ENCODE measurements around the gene PPP2R1B. TPM values are rescaled to one million over a fixed set of nuclear protein-coding genes. Genes with fewer than 3 reads are reported as not detected.

Gene PPP2R1B
- total and polyA plus RNA-seq, 2 of the 8 experiments (the other 6 are each of a cell fraction or from before 2014, with no cell fraction given), result 25.8 to 87.0 TPM

DNA sequence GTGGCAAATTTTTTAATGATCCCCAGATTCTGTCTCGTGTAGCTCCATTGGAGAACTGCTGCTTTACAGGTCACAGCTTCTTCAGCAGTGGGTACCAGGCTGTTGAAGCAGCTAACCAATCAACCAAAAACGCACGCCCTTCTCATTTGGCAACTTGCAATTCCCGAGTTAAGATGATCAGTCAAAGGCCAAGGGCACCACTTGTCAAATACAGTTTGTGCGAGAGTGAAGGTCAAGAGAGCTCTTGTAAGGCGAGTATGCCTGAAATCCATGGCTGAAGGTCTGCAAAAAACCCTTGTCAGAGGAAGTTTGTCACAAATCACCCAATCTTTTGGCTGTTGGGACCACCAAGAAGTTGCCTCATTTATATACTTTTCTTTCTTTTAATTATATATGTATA, 12.9 kb upstream of the PPP2R1B start:
- no peak overlapping the region for H3K4ac ChIP-seq (replicated peaks; ENCODE audit: insufficient read length, low read depth, low read length)
- H2BK5ac ChIP-seq (ENCODE audit: low read depth, low read length), result no peak overlapping the region
- H3K18ac ChIP-seq (ENCODE audit: extremely low read depth, low read length), result no peak overlapping the region
- no peak overlapping the region for H2AK5ac ChIP-seq (ENCODE audit: low read depth, low read length)
- no peak overlapping the region for H4K8ac ChIP-seq (ENCODE audit: extremely low read depth, insufficient read depth, low read length)
- FAIRE-seq (no peak), DNase-seq (ENCODE audit: low read depth in 1 of 2, low spot score in 2 of 2) (no peak)
- H2BK20ac ChIP-seq (ENCODE audit: low read length), result no peak overlapping the region
- ChIA-PET POLR2A (ENCODE audit: partially characterized antibody) (interaction anchor here (0.9 to 1.8 kb wide), 2 partner anchors 12 to 18 kb away, joined by 3 to 6 read pairs; partner anchors contain the start of gene PPP2R1B), CTCF (ENCODE audit: partially characterized antibody) (interaction anchor here (0.6 to 6.3 kb wide), 16 partner anchors 13 to 213 kb away, joined by 3 to 106 read pairs (median 4); partner anchors contain the start of gene PPP2R1B)
- no peaks in the 10 kb centered on the region for H3K27me3 ChIP-seq (replicated peaks in 1 of 4; ENCODE audit: control insufficient read depth in 3 of 4, extremely low read depth in 1 of 4, insufficient read depth in 3 of 4, low read length in 3 of 4)
- H3K79me2 ChIP-seq (ENCODE audit: control insufficient read depth in 1 of 2, insufficient read depth in 2 of 2, low read length in 2 of 2), result no peaks in the 10 kb centered on the region
- H3K27ac ChIP-seq (ENCODE audit: low read depth, low read length), result no peak overlapping the region
- no peak overlapping the region for H3K14ac ChIP-seq (ENCODE audit: insufficient read length)
- no peaks in the 10 kb centered on the region for H3K79me1 ChIP-seq (ENCODE audit: low read depth, low read length)
- no peak overlapping the region for H2BK12ac ChIP-seq (ENCODE audit: low read depth, low read length)
- H3K9ac ChIP-seq (replicated peaks in 1 of 4; ENCODE audit: extremely low read depth in 1 of 4, low read depth in 3 of 4, low read length in 3 of 4), result no peak overlapping the region
- no peaks in the 10 kb centered on the region for H3K9me3 ChIP-seq (ENCODE audit: insufficient read depth in 2 of 2, low read depth in 1 of 2, low read length in 1 of 2)
- no peaks in the 10 kb centered on the region for H3K4me1 ChIP-seq (replicated peaks in 1 of 4; ENCODE audit: control insufficient read depth in 3 of 4, insufficient read depth in 4 of 4, low read length in 3 of 4)
- no peak overlapping the region for H3K4me2 ChIP-seq (ENCODE audit: insufficient read depth in 1 of 2, low read depth in 2 of 2, low read length in 2 of 2)
- H3K23me2 ChIP-seq (ENCODE audit: low read depth, low read length), result no peaks in the 10 kb centered on the region
- no peak overlapping the region for H3K56ac ChIP-seq (replicated peaks; ENCODE audit: insufficient read length, low read depth, low read length)
- H4K91ac ChIP-seq (replicated peaks; ENCODE audit: insufficient read length, low read length), result peak overlapping the region; percentile 48
- no peak overlapping the region for H2AFZ ChIP-seq (ENCODE audit: low read length)
- no peak overlapping the region for H2BK15ac ChIP-seq (ENCODE audit: low read length)
- no peak overlapping the region for H3K4me3 ChIP-seq (ENCODE audit: extremely low read depth in 1 of 4, insufficient read depth in 2 of 4, low read depth in 3 of 4, low read length in 4 of 4)
- H4K20me1 ChIP-seq (replicated peaks in 1 of 2; ENCODE audit: control insufficient read depth in 1 of 2, insufficient read depth in 2 of 2, low read length in 2 of 2), result no peaks in the 10 kb centered on the region
- WGBS, 2 experiments (ENCODE audit: extremely low coverage in 1 of 2, insufficient coverage in 1 of 2, insufficient read length in 1 of 2, insufficient replicate concordance in 2 of 2, low coverage in 1 of 2, low lambda C conversion rate in 2 of 2, missing lambda C conversion rate in 1 of 2), result 96% methylated on average over 6 of the region's 6 CpGs; no CpG with 5 or more reads in 1 of the 2 experiments
- no peaks in the 10 kb centered on the region for H3K36me3 ChIP-seq (ENCODE audit: control insufficient read depth in 2 of 4, insufficient read depth in 4 of 4, low read length in 3 of 4)
- no peak overlapping the region for H2BK120ac ChIP-seq (replicated peaks; ENCODE audit: low read depth, low read length)
- H3K23ac ChIP-seq (ENCODE audit: insufficient read length), result no peak overlapping the region
- no peak overlapping the region for H4K5ac ChIP-seq (ENCODE audit: insufficient read length, low read depth, low read length)
- TF ChIP-seq EZH2 (IDR thresholded peaks at IDR 0.05; ENCODE audit: low read depth, low read length, severe bottlenecking) (no peak), MAFK (IDR thresholded peaks at IDR 0.05; ENCODE audit: low read depth, low read length) (no peak), CBX5 (IDR thresholded peaks at IDR 0.05; ENCODE audit: low read depth, low read length) (no peak), KDM5A (IDR thresholded peaks at IDR 0.05; ENCODE audit: low read length) (no peak), SP1 (IDR thresholded peaks at IDR 0.05; ENCODE audit: low read depth, low read length) (no peak)

Data from H1 (cell line).